ENCODE results near the gene PARVB.
"Not testable (repeated sequence)": the region's sequence is repeated elsewhere in the genome, so short reads cannot be mapped to it uniquely, and the experiment has no call there.

PARVB gene

GRCh38 chr22:44002997-44003396 is 21.1 kb upstream of the PARVB start:
- H3K4me3 ChIP-seq (ENCODE audit: low read depth, low read length): no peak overlapping the region
- no peak for TF ChIP-seq CTCF (IDR thresholded peaks at IDR 0.05; ENCODE audit: insufficient read depth, low read depth, low read length, missing control alignments)
- no peak for DNase-seq (ENCODE audit: low read depth)

GRCh38 chr22:44003405-44004103 is 20.5 kb upstream of the PARVB start:
- TF ChIP-seq CTCF (IDR thresholded peaks at IDR 0.05; ENCODE audit: insufficient read depth, low read depth, low read length, missing control alignments): no peak
- DNase-seq (ENCODE audit: low read depth): no peak
- no peak overlapping the region for H3K4me3 ChIP-seq (ENCODE audit: low read depth, low read length)

- no peak for DNase-seq (ENCODE audit: low read depth)
- no peak for TF ChIP-seq CTCF (IDR thresholded peaks at IDR 0.05; ENCODE audit: insufficient read depth, low read depth, low read length, missing control alignments)
- H3K4me3 ChIP-seq (ENCODE audit: low read depth, low read length): no peak overlapping the region
Observed at GRCh38 chr22:44004104-44004460, 20.0 kb upstream of the PARVB start.

- DNase-seq (ENCODE audit: low read depth): no peak
- no peak for TF ChIP-seq CTCF (IDR thresholded peaks at IDR 0.05; ENCODE audit: insufficient read depth, low read depth, low read length, missing control alignments)
- H3K4me3 ChIP-seq (ENCODE audit: low read depth, low read length): no peak overlapping the region
Observed at GRCh38 chr22:44005524-44005923, 18.6 kb upstream of the PARVB start.

GRCh38 chr22:44012162-44012561 is 11.9 kb upstream of the PARVB start:
- TF ChIP-seq CTCF (IDR thresholded peaks at IDR 0.05; ENCODE audit: insufficient read depth, low read depth, low read length, missing control alignments): no peak
- H3K4me3 ChIP-seq (ENCODE audit: low read depth, low read length): no peak overlapping the region
- DNase-seq (ENCODE audit: low read depth): no peak

- DNase-seq (ENCODE audit: low read depth): no peak
- no peak for TF ChIP-seq CTCF (IDR thresholded peaks at IDR 0.05; ENCODE audit: insufficient read depth, low read depth, low read length, missing control alignments)
- no peak overlapping the region for H3K4me3 ChIP-seq (ENCODE audit: low read depth, low read length)
Observed at GRCh38 chr22:44012591-44012990, 11.5 kb upstream of the PARVB start.

GRCh38 chr22:44014241-44014640 is 9.9 kb upstream of the PARVB start:
- TF ChIP-seq CTCF (IDR thresholded peaks at IDR 0.05; ENCODE audit: insufficient read depth, low read depth, low read length, missing control alignments): no peak
- no peak overlapping the region for H3K4me3 ChIP-seq (ENCODE audit: low read depth, low read length)

GRCh38 chr22:44016586-44016985 is 7.5 kb upstream of the PARVB start:
- H3K4me3 ChIP-seq (ENCODE audit: low read depth, low read length); DNase-seq (ENCODE audit: low read depth): not testable (repeated sequence)

More at GRCh38 chr22:44014241-44014640, 9.9 kb upstream of the PARVB start:
- no peak for DNase-seq (ENCODE audit: low read depth)

Data from GM12865 (cell line).